Muscle layer of colon (tissue), 2 donors: ENCODE data around the gene PSMC3.
A peak's percentile ranks its signal among the peaks of the same experiment; 100 is the strongest.

Experiments
- H3K27ac ChIP-seq: one replicate; pipeline ENCODE4 v1.7.0; 2013; ENCODE audit warnings: low read depth, mild to moderate bottlenecking, low read length, moderate library complexity
- H3K27me3 ChIP-seq, 2 donors: one replicate each; pipeline ENCODE4 v1.7.0; 2013; ENCODE audit warnings: low read length in 2 of 2, mild to moderate bottlenecking in 2 of 2; ENCODE audit not compliant: insufficient read depth in 2 of 2, control insufficient read depth in 1 of 2
- H3K36me3 ChIP-seq: one replicate; pipeline ENCODE4 v1.7.0; 2013; ENCODE audit warnings: mild to moderate bottlenecking, low read length; ENCODE audit not compliant: insufficient read depth
- H3K4me1 ChIP-seq: one replicate; pipeline ENCODE4 v1.7.0; 2013; ENCODE audit warnings: mild to moderate bottlenecking, low read length; ENCODE audit not compliant: insufficient read depth
- H3K4me3 ChIP-seq, 2 donors: one replicate each; pipeline ENCODE4 v1.7.0; 2013; ENCODE audit warnings: low read length in 2 of 2, low read depth in 1 of 2, mild to moderate bottlenecking in 1 of 2, moderate library complexity in 1 of 2
- H3K9ac ChIP-seq: one replicate; pipeline ENCODE4 v1.7.0; 2013; ENCODE audit warnings: low read length
- H3K9me3 ChIP-seq: one replicate; pipeline ENCODE4 v1.7.0; 2013; ENCODE audit warnings: mild to moderate bottlenecking, low read length
- donor health status: abdominal sarcoma.
- donor health status: Adenocarcinoma of cecum.

The PSMC3 gene

DNA sequence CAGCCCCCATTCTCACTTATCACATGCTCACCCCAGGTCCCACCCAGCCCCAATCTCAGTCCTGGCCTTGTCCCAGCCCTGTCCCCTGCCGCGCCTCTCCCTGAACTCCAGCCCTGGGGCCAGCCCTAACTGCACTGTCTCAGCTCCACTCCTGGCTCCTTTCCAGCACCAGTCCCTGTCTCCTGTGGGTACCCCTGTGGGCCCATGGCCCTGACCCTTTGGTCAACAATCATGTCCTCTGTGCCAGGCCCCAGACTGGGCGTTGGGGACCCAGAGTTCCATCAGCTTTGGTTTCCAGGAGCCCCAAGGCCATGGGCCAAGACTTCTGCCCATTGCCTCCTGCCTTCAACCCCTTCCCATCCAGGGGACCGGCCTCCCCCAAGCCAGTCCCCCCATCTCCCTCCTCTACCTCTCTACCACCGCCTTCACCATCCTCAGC lies 48.6 kb downstream of the PSMC3 start:
- Histone ChIP-seq H3K27ac (no peak overlapping the region), H3K9me3 (no peaks in the 10 kb centered on the region), H3K4me1 (no peaks in the 10 kb centered on the region), H3K9ac (no peak overlapping the region), H3K4me3 (no peak overlapping the region), H3K36me3 (no peaks in the 10 kb centered on the region), H3K27me3 (no peaks in the 10 kb centered on the region)

DNA sequence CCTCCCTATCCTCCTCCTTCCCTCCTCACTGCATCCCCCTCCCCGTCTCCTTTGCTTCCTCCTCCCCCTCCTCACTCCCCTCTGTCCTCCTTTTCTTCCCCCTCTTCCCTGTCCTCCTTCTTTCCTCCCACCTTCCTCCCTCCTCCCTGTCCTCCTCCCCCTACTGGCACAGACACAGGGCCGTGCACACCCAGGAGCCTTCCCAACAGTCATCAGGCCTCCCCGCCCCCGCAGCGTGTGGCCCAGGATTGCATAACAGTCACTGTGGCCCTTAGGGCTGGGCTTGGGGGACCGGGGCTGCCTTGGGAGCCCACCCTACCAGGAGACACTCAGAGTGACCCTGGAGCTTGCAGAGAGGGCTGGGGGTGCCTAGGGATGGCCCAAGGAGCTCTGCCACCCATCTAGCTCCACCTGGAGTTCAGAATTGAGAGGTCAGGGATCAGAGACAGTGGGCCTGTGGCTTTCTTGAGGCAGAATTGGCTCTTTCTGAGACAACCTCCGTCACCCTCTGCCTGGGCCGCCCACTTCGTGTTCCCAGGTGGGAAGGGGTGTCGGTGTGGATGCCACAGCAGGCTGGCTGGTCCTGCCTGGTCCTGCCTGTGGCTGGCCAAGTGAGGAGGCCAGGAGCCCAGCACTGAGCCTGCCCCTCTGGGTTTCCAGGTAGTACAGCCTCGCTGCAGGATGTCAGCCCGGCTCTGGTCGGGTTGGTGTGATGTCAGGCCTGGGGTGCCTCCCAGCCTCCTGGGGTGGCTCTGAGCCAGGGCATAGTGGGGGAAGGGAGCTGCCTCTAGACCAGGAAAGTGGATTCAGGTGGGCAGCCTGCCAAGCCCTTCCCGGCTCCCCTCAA lies 49.5 kb downstream of the PSMC3 start:
- H3K9me3 ChIP-seq, result no peaks in the 10 kb centered on the region
- H3K27me3 ChIP-seq, result no peaks in the 10 kb centered on the region
- no peak overlapping the region for H3K9ac ChIP-seq
- no peaks in the 10 kb centered on the region for H3K36me3 ChIP-seq
- no peak overlapping the region for H3K27ac ChIP-seq
- peak overlapping the region in 1 of 2 donors; percentile 18 for H3K4me3 ChIP-seq
- no peaks in the 10 kb centered on the region for H3K4me1 ChIP-seq

DNA sequence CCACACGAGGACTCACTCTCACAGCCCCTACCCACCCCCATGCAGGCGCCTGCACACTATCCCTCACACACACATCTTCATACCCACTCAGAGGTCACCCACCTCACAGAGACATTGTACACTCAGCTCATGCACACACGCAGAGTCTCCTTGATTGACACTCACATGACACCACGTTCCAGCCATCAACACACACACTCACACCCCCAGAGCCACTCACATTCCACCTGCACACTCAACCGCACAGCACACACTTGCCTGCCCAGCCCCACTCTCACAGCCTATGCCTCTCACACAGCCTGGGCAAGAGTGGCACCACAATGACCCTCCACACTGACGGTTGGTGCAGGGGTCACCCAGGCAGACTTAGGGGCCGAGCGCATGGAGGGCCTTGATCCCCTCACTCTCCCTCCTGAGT lies 50.1 kb downstream of the PSMC3 start:
- peak overlapping the region in 1 of 2 donors; percentile 18 for H3K4me3 ChIP-seq
- no peaks in the 10 kb centered on the region for H3K4me1 ChIP-seq
- no peaks in the 10 kb centered on the region for H3K27me3 ChIP-seq
- no peak overlapping the region for H3K27ac ChIP-seq
- H3K9me3 ChIP-seq, result no peaks in the 10 kb centered on the region
- no peak overlapping the region for H3K9ac ChIP-seq
- no peaks in the 10 kb centered on the region for H3K36me3 ChIP-seq

DNA sequence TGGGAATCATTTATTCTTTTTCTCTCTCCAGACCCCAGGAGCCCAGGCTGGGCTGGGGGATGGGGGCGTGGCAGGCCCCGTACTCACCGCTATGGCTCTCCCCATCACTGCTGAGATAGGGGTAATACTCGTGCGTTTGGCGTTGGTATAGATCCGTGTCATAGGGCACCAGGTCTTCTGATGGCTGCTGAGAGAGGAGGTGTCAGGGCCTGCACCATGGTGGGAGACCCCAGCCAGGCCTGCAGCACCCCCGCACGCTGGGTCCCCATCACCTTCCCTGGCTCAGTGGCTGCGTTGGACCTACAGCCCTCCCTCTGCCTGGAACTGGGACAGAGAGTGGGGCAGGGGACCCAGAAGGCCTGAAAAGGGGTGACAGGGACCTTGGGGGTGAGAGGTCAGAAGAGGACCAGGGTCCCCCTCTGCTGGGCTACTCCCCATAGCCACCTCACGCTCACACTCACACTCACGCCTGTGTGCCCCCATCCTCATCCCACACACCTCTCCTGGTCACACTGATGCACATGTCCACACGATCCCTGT lies 50.6 kb downstream of the PSMC3 start:
- Histone ChIP-seq H3K4me3 (no peak overlapping the region), H3K9ac (no peak overlapping the region), H3K36me3 (no peaks in the 10 kb centered on the region), H3K9me3 (no peaks in the 10 kb centered on the region), H3K27ac (no peak overlapping the region), H3K4me1 (no peaks in the 10 kb centered on the region), H3K27me3 (no peaks in the 10 kb centered on the region)

DNA sequence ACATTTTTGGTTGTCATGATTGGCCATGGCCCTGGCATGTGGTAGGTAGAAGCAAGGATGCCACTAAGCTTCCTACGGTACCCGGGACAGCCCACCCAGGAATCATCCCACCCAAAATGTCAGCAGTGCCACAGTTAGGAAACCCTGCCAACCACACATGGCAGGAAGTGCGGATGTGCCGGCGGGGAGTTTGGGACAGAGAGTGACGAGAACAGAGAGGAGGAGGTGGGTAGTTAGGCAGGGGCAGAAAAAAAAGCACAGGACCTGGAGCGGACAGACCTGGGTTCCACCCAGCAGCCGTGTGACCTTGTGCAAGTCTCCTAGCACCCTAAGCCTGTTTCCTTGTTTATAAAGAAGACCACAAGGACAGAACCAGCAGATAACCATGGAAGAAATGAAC lies 51.2 kb downstream of the PSMC3 start:
- Histone ChIP-seq H3K36me3 (no peaks in the 10 kb centered on the region), H3K27ac (no peak overlapping the region), H3K27me3 (no peaks in the 10 kb centered on the region), H3K4me1 (no peaks in the 10 kb centered on the region), H3K4me3 (no peak overlapping the region), H3K9me3 (no peaks in the 10 kb centered on the region), H3K9ac (no peak overlapping the region)

DNA sequence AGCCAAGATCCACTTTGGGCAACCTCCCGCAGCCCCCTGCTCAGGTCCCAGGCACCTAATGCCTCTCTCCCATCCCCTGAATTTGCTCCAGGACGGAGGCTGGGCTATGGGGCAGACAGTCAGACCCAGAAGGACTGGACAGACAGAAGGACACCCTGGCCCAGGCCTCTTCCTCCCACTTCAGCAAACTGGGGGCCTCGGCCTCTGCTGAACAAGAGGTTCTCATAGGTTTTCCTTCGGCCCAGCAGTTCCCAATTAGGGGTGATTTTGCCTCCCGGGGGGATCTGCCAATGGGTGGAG lies 51.6 kb downstream of the PSMC3 start:
- Histone ChIP-seq H3K36me3 (no peaks in the 10 kb centered on the region), H3K9me3 (no peaks in the 10 kb centered on the region), H3K4me1 (no peaks in the 10 kb centered on the region), H3K27ac (no peak overlapping the region), H3K27me3 (no peaks in the 10 kb centered on the region), H3K4me3 (no peak overlapping the region), H3K9ac (no peak overlapping the region)

DNA sequence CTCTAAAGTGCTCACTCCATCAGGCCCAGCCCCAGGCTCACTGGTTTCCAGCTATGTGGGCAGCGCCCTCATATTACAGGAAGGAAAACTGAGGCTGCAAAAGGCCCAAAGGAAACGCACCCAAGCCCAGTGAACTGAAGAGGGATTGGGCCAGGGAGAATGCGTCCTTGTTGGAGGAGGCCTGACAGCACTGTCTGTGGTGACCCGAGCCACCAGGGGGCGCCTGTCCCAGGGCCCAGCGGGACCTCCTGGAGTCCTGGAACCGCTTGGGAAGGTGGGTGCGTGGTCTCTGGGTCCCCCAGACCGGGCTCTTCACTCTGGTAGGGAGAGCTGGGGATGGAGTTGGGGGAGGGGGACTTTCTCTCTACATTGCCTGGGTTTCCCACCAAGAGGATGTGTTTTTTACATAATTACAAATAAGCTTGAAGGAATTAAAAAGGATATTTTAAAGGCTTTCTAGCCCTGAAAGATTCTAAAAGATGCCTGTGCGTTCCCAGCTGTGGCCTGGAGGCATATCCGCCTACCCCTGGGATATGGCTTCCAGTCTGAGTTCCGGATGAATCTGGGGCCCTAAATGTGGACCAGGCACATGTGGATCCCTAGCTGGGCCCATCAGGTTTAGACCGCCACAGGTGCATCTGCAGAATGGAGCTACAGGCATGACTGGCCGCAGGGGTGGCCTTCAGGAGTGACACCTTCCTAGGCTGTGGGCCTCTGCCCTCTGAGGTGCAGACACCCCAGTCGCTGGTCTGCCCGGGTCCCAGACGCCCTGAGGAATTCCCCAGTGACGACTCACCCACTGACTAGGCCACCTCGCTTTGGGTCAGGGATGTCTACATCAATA lies 52.1 kb downstream of the PSMC3 start:
- no peaks in the 10 kb centered on the region for H3K27me3 ChIP-seq
- no peaks in the 10 kb centered on the region for H3K4me1 ChIP-seq
- no peaks in the 10 kb centered on the region for H3K36me3 ChIP-seq
- no peak overlapping the region for H3K27ac ChIP-seq
- no peak overlapping the region for H3K4me3 ChIP-seq
- H3K9me3 ChIP-seq, result no peaks in the 10 kb centered on the region
- no peak overlapping the region for H3K9ac ChIP-seq

DNA sequence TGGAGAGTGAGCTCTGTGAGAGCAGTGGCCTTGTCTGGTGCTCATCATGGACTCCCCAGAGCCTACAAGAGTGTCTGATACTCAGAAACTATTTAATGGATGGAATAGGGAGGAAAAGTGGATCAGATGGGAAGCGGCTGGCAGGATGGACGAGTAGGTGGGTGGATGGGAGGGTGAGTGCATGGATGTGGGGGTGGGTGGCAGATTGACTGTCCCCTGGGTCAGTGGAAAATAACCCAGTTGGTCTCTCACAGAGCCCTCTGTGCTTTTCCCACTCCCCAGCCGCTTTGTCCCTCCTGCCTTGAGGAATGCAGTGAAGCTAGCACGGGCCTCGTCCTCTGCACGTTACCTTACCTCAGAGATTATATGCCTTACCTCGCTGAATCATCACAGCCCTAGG lies 53.8 kb downstream of the PSMC3 start:
- Histone ChIP-seq H3K27ac (no peak overlapping the region), H3K4me3 (no peak overlapping the region), H3K36me3 (no peaks in the 10 kb centered on the region), H3K27me3 (no peaks in the 10 kb centered on the region), H3K4me1 (no peaks in the 10 kb centered on the region), H3K9ac (no peak overlapping the region), H3K9me3 (no peaks in the 10 kb centered on the region)

DNA sequence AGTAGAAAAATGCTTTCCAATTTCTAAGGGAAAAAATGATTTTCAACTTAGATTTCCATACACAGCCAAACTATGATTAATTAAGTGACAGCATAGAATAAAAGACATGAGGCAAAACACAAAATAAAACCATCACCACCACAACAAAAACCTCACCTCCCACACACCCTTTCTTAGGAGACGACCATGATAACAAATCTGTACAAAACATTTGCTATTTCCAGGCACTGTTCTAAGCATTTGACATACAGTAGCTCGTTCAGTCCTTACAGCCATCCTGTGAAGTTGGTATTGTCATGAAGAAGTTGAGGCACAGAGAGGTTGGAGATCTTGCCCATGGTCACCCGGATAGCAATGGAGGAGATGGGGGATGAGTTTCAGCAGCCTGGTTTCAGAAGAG lies 56.6 kb downstream of the PSMC3 start:
- Histone ChIP-seq H3K4me3 (no peak overlapping the region), H3K27me3 (no peaks in the 10 kb centered on the region), H3K9me3 (no peaks in the 10 kb centered on the region), H3K4me1 (no peaks in the 10 kb centered on the region), H3K36me3 (no peaks in the 10 kb centered on the region), H3K27ac (no peak overlapping the region), H3K9ac (no peak overlapping the region)
